Stimulated activated CD4-positive, alpha-beta T cell treated with anti-CD3 and anti-CD28 coated beads, Interleukin-4, amount 100 ng/mL, for 1 hour (primary cell): ENCODE data around the gene TEX13A.
"Not testable (repeated sequence)": the region's sequence is repeated elsewhere in the genome, so short reads cannot be mapped to it uniquely, and the experiment has no call there.

Experiments
- DNase-seq: peaks from one replicate; pipeline ENCODE4 v3.0.0-alpha.2; 2020

The TEX13A gene

GRCh38 chrX:105220636-105221035, at the start of gene TEX13A:
TSS of gene TEX13A (minus strand) at chrX:105220694. CDS start at chrX:105220397, 297 bp downstream.
- DNase-seq, result no peak

- no peak for DNase-seq
These were observed 48.9 kb upstream of the TEX13A start for GRCh38 chrX:105269386-105269785.

GRCh38 chrX:105267167-105267566, 46.7 kb upstream of the TEX13A start:
- no peak for DNase-seq

- no peak for DNase-seq
These were observed 46.0 kb upstream of the TEX13A start for GRCh38 chrX:105266456-105266855.

GRCh38 chrX:105265093-105265492, 44.6 kb upstream of the TEX13A start:
- DNase-seq, result no peak

- no peak for DNase-seq
These were observed 43.3 kb upstream of the TEX13A start for GRCh38 chrX:105263801-105264200.

GRCh38 chrX:105263171-105263570, 42.7 kb upstream of the TEX13A start:
- no peak for DNase-seq

GRCh38 chrX:105260291-105261043, 40.0 kb upstream of the TEX13A start:
- no peak for DNase-seq

GRCh38 chrX:105241056-105241455, 20.6 kb upstream of the TEX13A start:
- no peak for DNase-seq

- DNase-seq, result not testable (repeated sequence)
These were observed 16.9 kb upstream of the TEX13A start for GRCh38 chrX:105237407-105237806.

- DNase-seq, result no peak
These were observed 8.7 kb upstream of the TEX13A start for GRCh38 chrX:105229146-105229545.

- DNase-seq, result no peak
These were observed 8.1 kb upstream of the TEX13A start for GRCh38 chrX:105228602-105229001.

GRCh38 chrX:105226499-105226898, 6.0 kb upstream of the TEX13A start:
- no peak for DNase-seq

- DNase-seq, result no peak
These were observed 880 bp upstream of the TEX13A start for GRCh38 chrX:105221374-105221773.

GRCh38 chrX:105219454-105220401, 766 bp downstream of the TEX13A start:
- DNase-seq, result no peak

GRCh38 chrX:105211066-105211575, 9.4 kb downstream of the TEX13A start:
- DNase-seq, result no peak

GRCh38 chrX:105210258-105210657, 10.2 kb downstream of the TEX13A start:
- no peak for DNase-seq

- DNase-seq, result no peak
These were observed 11.1 kb downstream of the TEX13A start for GRCh38 chrX:105209406-105209805.

GRCh38 chrX:105191878-105192277, 28.6 kb downstream of the TEX13A start:
- DNase-seq, result no peak

GRCh38 chrX:105190252-105190853, 30.1 kb downstream of the TEX13A start:
- DNase-seq, result no peak

GRCh38 chrX:105189093-105189492, 31.4 kb downstream of the TEX13A start:
- DNase-seq, result no peak

- no peak for DNase-seq
These were observed 40.9 kb downstream of the TEX13A start for GRCh38 chrX:105179644-105180043.

- no peak for DNase-seq
These were observed 47.4 kb downstream of the TEX13A start for GRCh38 chrX:105173071-105173470.
